Dermis microvascular lymphatic vessel endothelial cell (primary cell): ENCODE results near the gene C3AR1. TPM values are rescaled to one million over a fixed set of nuclear protein-coding genes. Genes with fewer than 3 reads are reported as not detected.
"Not testable (repeated sequence)": the region's sequence is repeated elsewhere in the genome, so short reads cannot be mapped to it uniquely, and the experiment has no call there.

Experiments
- DNase-seq, 2 donors: peaks; one replicate each; pipeline versions ENCODE4 v3.0.0 to v3.0.0-alpha.2; 2010; ENCODE audit warnings: low read depth in 2 of 2
- total RNA-seq: library from RNA; depleted of rRNA; stranded (reverse); fragments of >200 nt; gene quantifications from 2 replicates; pipeline ENCODE4 v1.2.1, GENCODE V29; 2014

C3AR1 gene
- total RNA-seq, 1 donor from 2014 or later: 0.26 TPM

- DNase-seq: no peak
Measured at GRCh38 chr12:8028267-8028666, 37.9 kb downstream of the C3AR1 start.

- no peak for DNase-seq
Measured at GRCh38 chr12:8027856-8028255, 38.3 kb downstream of the C3AR1 start.

GRCh38 chr12:8026291-8026900 is 39.8 kb downstream of the C3AR1 start:
- DNase-seq: peak; percentile 99 to 100

- no peak for DNase-seq
Measured at GRCh38 chr12:8018666-8019581, 47.2 kb downstream of the C3AR1 start.

- DNase-seq: not testable (repeated sequence)
Measured at GRCh38 chr12:8018213-8018612, 47.9 kb downstream of the C3AR1 start.

- no peak for DNase-seq
Measured at GRCh38 chr12:8014836-8015235, 51.3 kb downstream of the C3AR1 start.

- no peak for DNase-seq
Measured at GRCh38 chr12:8012651-8013309, 53.4 kb downstream of the C3AR1 start.

GRCh38 chr12:8011331-8011730 is 54.8 kb downstream of the C3AR1 start:
- DNase-seq: peak in 1 of 2 donors; percentile 22

Other genes with a start within 250 kb of the C3AR1 start
- gene SLC2A14, start 193.4 kb downstream of the C3AR1 start, total RNA-seq: under 0.01 TPM in 2 replicates
- gene SLC2A3, start 130.2 kb downstream of the C3AR1 start, total RNA-seq: 27.4 and 34.1 TPM in 2 replicates
- gene FOXJ2, start 33.6 kb downstream of the C3AR1 start, total RNA-seq: 2.8 and 4.4 TPM in 2 replicates
- 23.1 and 44.5 TPM in 2 replicates for gene NECAP1, start 15.9 kb upstream of the C3AR1 start, total RNA-seq
- 0.38 TPM in 1 of 2 replicates, not detected in the other for gene CLEC4A, start 57.3 kb upstream of the C3AR1 start, total RNA-seq
- gene ZNF705A, start 90.7 kb upstream of the C3AR1 start, total RNA-seq: under 0.01 TPM in 1 of 2 replicates, not detected in the other
- not detected in 2 replicates for gene FAM90A1, start 161.3 kb upstream of the C3AR1 start, total RNA-seq